ENCODE results near the gene RPTOR. TPM values are rescaled to one million over a fixed set of nuclear protein-coding genes. Genes with fewer than 3 reads are reported as not detected.

RPTOR gene
- total RNA-seq, 1 experiment from 2014 or later = 58.0 TPM

DNA sequence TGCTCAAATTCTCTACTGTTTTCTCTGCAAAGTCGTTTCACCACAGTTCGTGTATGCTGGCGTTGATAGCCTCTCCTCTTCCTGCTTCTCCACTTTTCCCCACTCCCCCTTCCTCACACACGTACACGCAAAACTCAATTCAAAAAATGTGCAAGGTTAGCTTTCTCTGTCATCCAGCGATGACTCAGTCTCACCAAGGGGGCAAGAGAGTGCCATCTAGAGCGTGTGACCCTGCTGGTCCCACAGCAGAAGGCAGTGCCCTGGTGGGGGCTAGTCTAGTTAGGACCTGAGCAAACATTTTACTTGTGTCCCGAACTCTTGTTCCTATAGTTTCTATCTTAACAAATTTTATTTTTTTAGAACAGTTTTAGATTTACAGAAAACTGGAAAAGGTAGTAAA lies 325.8 kb downstream of the RPTOR start:
- 0 out of 2 replicates have a peak, but pooled peaks cover 2% of the 10 kb centered on the region for H3K4me1 ChIP-seq (ENCODE audit: control insufficient read depth, insufficient read depth, low read length)
- no peak overlapping the region for H3K4me3 ChIP-seq (ENCODE audit: low read depth in 2 of 2, low read length in 2 of 2)
- intact Hi-C loops (cut with micrococcal nuclease; ENCODE audit: unreplicated experiment) = no loop called here
- TF ChIP-seq POLR2AphosphoS5 (IDR thresholded peaks at IDR 0.05; ENCODE audit: low read depth, low read length) = no peak
- H3K27ac ChIP-seq (ENCODE audit: low read length) = no peak overlapping the region
- POLR2A ChIA-PET = no interaction called here
- DNase-seq (ENCODE audit: low read depth, low spot score) (no peak), ATAC-seq (no peak)
- BruUV-seq (replicated peaks) = no TSS peak
- CTCF ChIA-PET = no interaction called here
- H3K27me3 ChIP-seq (ENCODE audit: control insufficient read depth, insufficient read depth, low read length) = no peaks in the 10 kb centered on the region
- no peaks in the 10 kb centered on the region for H3K9me3 ChIP-seq (ENCODE audit: control insufficient read depth, insufficient read depth, low read depth, low read length)
- H3K36me3 ChIP-seq (ENCODE audit: control insufficient read depth, insufficient read depth, low read length) = no peaks in the 10 kb centered on the region
- in situ Hi-C loops (cut with HindIII; ENCODE audit: low pct_unique_long_range_greater_than_20kb, low sequenced_read_pairs) = no loop called here

DNA sequence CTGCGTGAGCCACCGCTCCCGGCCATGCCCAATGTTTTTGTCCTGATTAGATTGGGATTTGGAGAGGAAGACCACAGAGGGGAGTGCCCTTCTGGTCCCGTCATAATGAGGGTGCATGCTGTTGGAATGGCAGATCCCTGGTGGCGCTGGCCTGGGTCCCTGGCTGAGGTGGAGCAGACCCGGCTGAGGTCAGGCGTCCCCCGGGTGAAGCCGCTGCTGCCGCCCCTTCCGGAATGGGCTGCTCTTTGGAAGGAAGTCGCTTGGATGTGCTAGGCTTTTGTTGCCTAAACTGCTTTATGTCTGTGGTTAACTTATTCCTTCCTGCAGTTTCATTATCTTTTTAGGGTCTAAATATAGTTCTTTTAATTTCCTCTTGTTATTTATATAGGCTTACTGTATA lies 326.7 kb downstream of the RPTOR start:
- H3K4me1 ChIP-seq (ENCODE audit: control insufficient read depth, insufficient read depth, low read length) = 0 out of 2 replicates have a peak, but pooled peaks cover 2% of the 10 kb centered on the region
- TF ChIP-seq SIN3A (IDR thresholded peaks at IDR 0.05; ENCODE audit: borderline replicate concordance, insufficient read depth, low read depth, low read length) = no peak
- TF ChIP-seq, protein P1, sequence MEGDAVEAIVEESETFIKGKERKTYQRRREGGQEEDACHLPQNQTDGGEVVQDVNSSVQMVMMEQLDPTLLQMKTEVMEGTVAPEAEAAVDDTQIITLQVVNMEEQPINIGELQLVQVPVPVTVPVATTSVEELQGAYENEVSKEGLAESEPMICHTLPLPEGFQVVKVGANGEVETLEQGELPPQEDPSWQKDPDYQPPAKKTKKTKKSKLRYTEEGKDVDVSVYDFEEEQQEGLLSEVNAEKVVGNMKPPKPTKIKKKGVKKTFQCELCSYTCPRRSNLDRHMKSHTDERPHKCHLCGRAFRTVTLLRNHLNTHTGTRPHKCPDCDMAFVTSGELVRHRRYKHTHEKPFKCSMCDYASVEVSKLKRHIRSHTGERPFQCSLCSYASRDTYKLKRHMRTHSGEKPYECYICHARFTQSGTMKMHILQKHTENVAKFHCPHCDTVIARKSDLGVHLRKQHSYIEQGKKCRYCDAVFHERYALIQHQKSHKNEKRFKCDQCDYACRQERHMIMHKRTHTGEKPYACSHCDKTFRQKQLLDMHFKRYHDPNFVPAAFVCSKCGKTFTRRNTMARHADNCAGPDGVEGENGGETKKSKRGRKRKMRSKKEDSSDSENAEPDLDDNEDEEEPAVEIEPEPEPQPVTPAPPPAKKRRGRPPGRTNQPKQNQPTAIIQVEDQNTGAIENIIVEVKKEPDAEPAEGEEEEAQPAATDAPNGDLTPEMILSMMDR (IDR thresholded peaks at IDR 0.05) = no peak
- TF ChIP-seq TCF7L2 (IDR thresholded peaks at IDR 0.05; ENCODE audit: low read depth, low read length) = no peak
- TF ChIP-seq, protein P2, sequence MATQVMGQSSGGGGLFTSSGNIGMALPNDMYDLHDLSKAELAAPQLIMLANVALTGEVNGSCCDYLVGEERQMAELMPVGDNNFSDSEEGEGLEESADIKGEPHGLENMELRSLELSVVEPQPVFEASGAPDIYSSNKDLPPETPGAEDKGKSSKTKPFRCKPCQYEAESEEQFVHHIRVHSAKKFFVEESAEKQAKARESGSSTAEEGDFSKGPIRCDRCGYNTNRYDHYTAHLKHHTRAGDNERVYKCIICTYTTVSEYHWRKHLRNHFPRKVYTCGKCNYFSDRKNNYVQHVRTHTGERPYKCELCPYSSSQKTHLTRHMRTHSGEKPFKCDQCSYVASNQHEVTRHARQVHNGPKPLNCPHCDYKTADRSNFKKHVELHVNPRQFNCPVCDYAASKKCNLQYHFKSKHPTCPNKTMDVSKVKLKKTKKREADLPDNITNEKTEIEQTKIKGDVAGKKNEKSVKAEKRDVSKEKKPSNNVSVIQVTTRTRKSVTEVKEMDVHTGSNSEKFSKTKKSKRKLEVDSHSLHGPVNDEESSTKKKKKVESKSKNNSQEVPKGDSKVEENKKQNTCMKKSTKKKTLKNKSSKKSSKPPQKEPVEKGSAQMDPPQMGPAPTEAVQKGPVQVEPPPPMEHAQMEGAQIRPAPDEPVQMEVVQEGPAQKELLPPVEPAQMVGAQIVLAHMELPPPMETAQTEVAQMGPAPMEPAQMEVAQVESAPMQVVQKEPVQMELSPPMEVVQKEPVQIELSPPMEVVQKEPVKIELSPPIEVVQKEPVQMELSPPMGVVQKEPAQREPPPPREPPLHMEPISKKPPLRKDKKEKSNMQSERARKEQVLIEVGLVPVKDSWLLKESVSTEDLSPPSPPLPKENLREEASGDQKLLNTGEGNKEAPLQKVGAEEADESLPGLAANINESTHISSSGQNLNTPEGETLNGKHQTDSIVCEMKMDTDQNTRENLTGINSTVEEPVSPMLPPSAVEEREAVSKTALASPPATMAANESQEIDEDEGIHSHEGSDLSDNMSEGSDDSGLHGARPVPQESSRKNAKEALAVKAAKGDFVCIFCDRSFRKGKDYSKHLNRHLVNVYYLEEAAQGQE (IDR thresholded peaks at IDR 0.05; ENCODE audit: insufficient read depth in 1 of 2, low read depth in 2 of 2, low read length in 1 of 2) = no peak
- no peak for TF ChIP-seq POLR2AphosphoS5 (IDR thresholded peaks at IDR 0.05; ENCODE audit: low read depth, low read length)
- no peaks in the 10 kb centered on the region for H3K27me3 ChIP-seq (ENCODE audit: control insufficient read depth, insufficient read depth, low read length)
- ChIA-PET POLR2A (interaction anchor here (0.6 to 0.7 kb wide), 2 partner anchors 23 to 711 kb away, joined by 3 to 9 read pairs; no protein-coding TSS in a partner anchor), CTCF (interaction anchor here (0.6 kb wide), 1 partner anchor 351 kb away, joined by 9 read pairs; the partner anchor contains the start of gene CEP131)
- in situ Hi-C loops (cut with HindIII; ENCODE audit: low pct_unique_long_range_greater_than_20kb, low sequenced_read_pairs) = no loop called here
- no peaks in the 10 kb centered on the region for H3K36me3 ChIP-seq (ENCODE audit: control insufficient read depth, insufficient read depth, low read length)
- no peaks in the 10 kb centered on the region for H3K9me3 ChIP-seq (ENCODE audit: control insufficient read depth, insufficient read depth, low read depth, low read length)
- intact Hi-C loops (cut with micrococcal nuclease; ENCODE audit: unreplicated experiment) = no loop called here
- no peak for ATAC-seq
- no peak overlapping the region for H3K4me3 ChIP-seq (ENCODE audit: low read depth in 2 of 2, low read length in 2 of 2)
- no peak overlapping the region for H3K27ac ChIP-seq (ENCODE audit: low read length)
- no TSS peak for BruUV-seq (replicated peaks)
- no peak for DNase-seq (ENCODE audit: low read depth, low spot score)

DNA sequence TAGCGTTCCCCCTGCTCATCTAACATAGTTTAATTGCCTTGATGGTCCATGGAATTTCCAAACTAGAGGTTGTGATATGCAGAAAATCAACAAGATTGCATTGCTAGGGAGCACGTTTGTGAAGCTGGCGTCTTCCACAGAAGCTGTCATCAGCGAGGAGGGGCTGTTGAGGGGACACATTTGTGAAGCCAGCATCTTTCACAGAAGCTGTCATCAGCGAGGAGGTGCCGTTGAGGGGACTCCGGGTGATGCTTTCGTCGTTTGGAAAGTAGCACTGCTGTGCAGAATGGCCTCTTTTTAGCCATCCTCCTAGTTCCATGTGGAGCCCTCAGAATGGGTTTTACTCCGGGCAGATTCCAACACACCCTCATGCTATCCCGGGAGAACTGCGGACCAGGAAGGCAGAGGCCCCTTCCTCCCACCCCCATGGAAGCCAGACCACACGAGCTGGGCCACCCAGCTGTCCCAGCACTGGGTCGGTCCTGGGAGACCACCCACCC lies 327.4 kb downstream of the RPTOR start:
- Histone ChIP-seq H3K9me3 (ENCODE audit: control insufficient read depth, insufficient read depth, low read depth, low read length) (no peaks in the 10 kb centered on the region), H3K27ac (ENCODE audit: low read length) (no peak overlapping the region), H3K27me3 (ENCODE audit: control insufficient read depth, insufficient read depth, low read length) (no peaks in the 10 kb centered on the region), H3K4me3 (ENCODE audit: low read depth in 2 of 2, low read length in 2 of 2) (no peak overlapping the region), H3K4me1 (ENCODE audit: control insufficient read depth, insufficient read depth, low read length) (0 out of 2 replicates have a peak, but pooled peaks cover 2% of the 10 kb centered on the region), H3K36me3 (ENCODE audit: control insufficient read depth, insufficient read depth, low read length) (no peaks in the 10 kb centered on the region)
- ATAC-seq (no peak), DNase-seq (ENCODE audit: low read depth, low spot score) (no peak)
- ChIA-PET POLR2A (interaction anchor here (0.6 to 0.7 kb wide), 2 partner anchors 22 to 712 kb away, joined by 3 to 9 read pairs; no protein-coding TSS in a partner anchor), CTCF (interaction anchor here (0.6 kb wide), 1 partner anchor 351 kb away, joined by 9 read pairs; the partner anchor contains the start of gene CEP131)
- in situ Hi-C loops (cut with HindIII; ENCODE audit: low pct_unique_long_range_greater_than_20kb, low sequenced_read_pairs) (no loop called here), intact Hi-C loops (cut with micrococcal nuclease; ENCODE audit: unreplicated experiment) (no loop called here)
- BruUV-seq (replicated peaks) = no TSS peak
- TF ChIP-seq, protein P1 (IDR thresholded peaks at IDR 0.05) = no peak
- TF ChIP-seq, protein P2 (IDR thresholded peaks at IDR 0.05; ENCODE audit: insufficient read depth in 1 of 2, low read depth in 2 of 2, low read length in 1 of 2) = no peak
- TF ChIP-seq TCF7L2 (IDR thresholded peaks at IDR 0.05; ENCODE audit: low read depth, low read length) (no peak), POLR2AphosphoS5 (IDR thresholded peaks at IDR 0.05; ENCODE audit: low read depth, low read length) (no peak), SIN3A (IDR thresholded peaks at IDR 0.05; ENCODE audit: borderline replicate concordance, insufficient read depth, low read depth, low read length) (no peak)
